ENCODE measurements around the gene BUB3.

DNA sequence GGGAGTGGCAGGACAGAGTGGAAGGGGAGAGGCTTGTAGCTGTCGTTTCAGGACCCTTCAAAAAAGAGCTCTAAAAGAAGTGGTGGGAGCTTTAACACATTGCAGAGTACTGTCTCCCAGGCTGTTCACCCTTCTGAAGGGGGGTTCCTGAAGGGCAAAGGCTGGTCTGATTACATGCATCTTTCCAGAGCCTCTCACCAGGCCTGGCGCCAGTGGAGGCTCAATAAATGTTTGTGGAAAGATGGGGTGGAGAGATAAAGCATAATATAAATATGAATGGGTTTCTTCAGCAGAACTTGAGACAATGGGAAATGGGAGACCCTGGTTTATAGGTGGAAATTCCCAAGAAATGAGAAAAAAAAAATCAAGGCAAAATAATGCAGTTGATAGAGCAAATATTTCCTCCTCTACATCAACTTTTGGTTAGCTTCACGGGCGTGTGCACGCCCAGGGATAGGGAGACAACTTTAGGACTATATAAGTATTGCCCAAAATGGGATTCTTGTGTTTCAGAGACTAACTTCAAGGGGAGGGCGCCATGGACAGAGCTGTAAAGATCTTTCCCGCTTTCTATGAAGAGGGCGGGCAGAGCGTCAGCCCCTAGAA is 613 bp upstream of the BUB3 start:
- TF ChIP-seq, protein P1, sequence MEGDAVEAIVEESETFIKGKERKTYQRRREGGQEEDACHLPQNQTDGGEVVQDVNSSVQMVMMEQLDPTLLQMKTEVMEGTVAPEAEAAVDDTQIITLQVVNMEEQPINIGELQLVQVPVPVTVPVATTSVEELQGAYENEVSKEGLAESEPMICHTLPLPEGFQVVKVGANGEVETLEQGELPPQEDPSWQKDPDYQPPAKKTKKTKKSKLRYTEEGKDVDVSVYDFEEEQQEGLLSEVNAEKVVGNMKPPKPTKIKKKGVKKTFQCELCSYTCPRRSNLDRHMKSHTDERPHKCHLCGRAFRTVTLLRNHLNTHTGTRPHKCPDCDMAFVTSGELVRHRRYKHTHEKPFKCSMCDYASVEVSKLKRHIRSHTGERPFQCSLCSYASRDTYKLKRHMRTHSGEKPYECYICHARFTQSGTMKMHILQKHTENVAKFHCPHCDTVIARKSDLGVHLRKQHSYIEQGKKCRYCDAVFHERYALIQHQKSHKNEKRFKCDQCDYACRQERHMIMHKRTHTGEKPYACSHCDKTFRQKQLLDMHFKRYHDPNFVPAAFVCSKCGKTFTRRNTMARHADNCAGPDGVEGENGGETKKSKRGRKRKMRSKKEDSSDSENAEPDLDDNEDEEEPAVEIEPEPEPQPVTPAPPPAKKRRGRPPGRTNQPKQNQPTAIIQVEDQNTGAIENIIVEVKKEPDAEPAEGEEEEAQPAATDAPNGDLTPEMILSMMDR (conservative IDR thresholded peaks at IDR 0.05; ENCODE audit: low read depth, low read length): no peak
- no peak for TF ChIP-seq POLR2A (IDR thresholded peaks at IDR 0.05; ENCODE audit: low read depth, low read length)
- TF ChIP-seq, protein P2, sequence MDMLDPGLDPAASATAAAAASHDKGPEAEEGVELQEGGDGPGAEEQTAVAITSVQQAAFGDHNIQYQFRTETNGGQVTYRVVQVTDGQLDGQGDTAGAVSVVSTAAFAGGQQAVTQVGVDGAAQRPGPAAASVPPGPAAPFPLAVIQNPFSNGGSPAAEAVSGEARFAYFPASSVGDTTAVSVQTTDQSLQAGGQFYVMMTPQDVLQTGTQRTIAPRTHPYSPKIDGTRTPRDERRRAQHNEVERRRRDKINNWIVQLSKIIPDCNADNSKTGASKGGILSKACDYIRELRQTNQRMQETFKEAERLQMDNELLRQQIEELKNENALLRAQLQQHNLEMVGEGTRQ (IDR thresholded peaks at IDR 0.05; ENCODE audit: low read depth, low read length): no peak
- TF ChIP-seq MXI1 (IDR thresholded peaks at IDR 0.05; ENCODE audit: borderline replicate concordance, low read depth, low read length): no peak
- no peak for TF ChIP-seq SMC3 (IDR thresholded peaks at IDR 0.05; ENCODE audit: low read depth, low read length)
- no peak for TF ChIP-seq MAFK (IDR thresholded peaks at IDR 0.05; ENCODE audit: low read depth, low read length)
- no peak for TF ChIP-seq RCOR1 (IDR thresholded peaks at IDR 0.05; ENCODE audit: insufficient replicate concordance, low read length)
- TF ChIP-seq RFX5 (IDR thresholded peaks at IDR 0.05; ENCODE audit: low read depth, low read length): no peak
- TF ChIP-seq FOS (IDR thresholded peaks at IDR 0.05; ENCODE audit: low read depth, low read length): no peak
- no peak for TF ChIP-seq ELK1 (IDR thresholded peaks at IDR 0.05; ENCODE audit: borderline replicate concordance, low read depth, low read length)
- TF ChIP-seq CEBPB (IDR thresholded peaks at IDR 0.05; ENCODE audit: low read depth, low read length): no peak

All from IMR-90 (cell line).